K562 (cell line): ENCODE data around the gene SPATA17. TPM values are rescaled to one million over a fixed set of nuclear protein-coding genes. Genes with fewer than 3 reads are reported as not detected.
A peak's percentile ranks its signal among the peaks of the same experiment; 100 is the strongest.

ENCODE experiments used
- ATAC-seq: fragments of 200-7000 bp; cut with Tn5 transposase; 3 replicates; pipeline ENCODE4 v1.9.1; 2020; ENCODE audit warnings: moderate library complexity
- BruUV-seq: library from RNA; stranded (reverse); fragments of 400-500 nt; replicated peaks from 2 replicates; lab custom pipeline; 2021; lab: Mats Ljungman, UMichigan
- CTCF ChIA-PET: fragments of 300-600 bp; formaldehyde crosslinking; extraction: SDS; loops from one replicate; lab custom pipeline; 2021; ENCODE audit warnings: low intra/inter-chr PET ratio; lab: Yijun Ruan, JAX
- POLR2A ChIA-PET: fragments of 300-600, 350-650 bp; sonication (Branson Sonifier 250); formaldehyde crosslinking; extraction: SDS; loops from one replicate; lab custom pipeline; 2021; ENCODE audit warnings: antibody characterized with exemption, inconsistent platforms; lab: Yijun Ruan, JAX
- DNase-seq, 4 experiments: peaks; one replicate each; pipeline versions ENCODE4 v3.0.0 to v3.0.0-alpha.2; 2011 to 2018; ENCODE audit warnings: low spot score in 3 of 4, mixed read lengths in 3 of 4; ENCODE audit errors: extremely low read depth in 1 of 4
- FAIRE-seq: peaks from 2 replicates; lab custom pipeline; 2011; peaks lifted over from hg19 to GRCh38; lab: Jason Lieb, UNC
- H2AFZ ChIP-seq: 2 replicates; pipeline ENCODE4 v1.6.0; 2011; ENCODE audit warnings: low read depth, low read length, control low read depth, inconsistent platforms
- H3K27ac ChIP-seq: fragments of 200-600 bp; 3 replicates; pipeline ENCODE4 v1.8.0; 2011; ENCODE audit warnings: low read depth, mild to moderate bottlenecking, control low read depth, inconsistent platforms, low read length, moderate library complexity, mixed read lengths; ENCODE audit errors: extremely low read depth
- H3K27me3 ChIP-seq, 2 experiments: fragments of 300-600 bp in 1 of 2; 2 replicates in 1 of 2; 3 replicates in 1 of 2; pipeline versions ENCODE4 v1.6.0 to v1.8.0; 2011; ENCODE audit warnings: inconsistent platforms in 2 of 2, low read length in 2 of 2, mild to moderate bottlenecking in 1 of 2, mixed read lengths in 1 of 2, moderate library complexity in 1 of 2; ENCODE audit not compliant: control insufficient read depth in 2 of 2, insufficient read depth in 2 of 2
- H3K36me3 ChIP-seq: fragments of 300-600 bp; 3 replicates; pipeline ENCODE4 v1.8.0; 2011; ENCODE audit warnings: mild to moderate bottlenecking, low read length, inconsistent platforms; ENCODE audit not compliant: control insufficient read depth, insufficient read depth
- H3K4me1 ChIP-seq, 2 experiments: fragments of 200-600 bp in 1 of 2; replicated peaks in 1 of 2; 2 replicates in 1 of 2; 3 replicates in 1 of 2; pipeline versions ENCODE4 v1.5.1 to v1.8.0; 2011; ENCODE audit warnings: inconsistent platforms in 2 of 2, low read length in 2 of 2, mild to moderate bottlenecking in 1 of 2, mixed read lengths in 1 of 2, moderate library complexity in 1 of 2; ENCODE audit not compliant: control insufficient read depth in 2 of 2, insufficient read depth in 2 of 2
- H3K4me2 ChIP-seq: 2 replicates; pipeline ENCODE4 v1.6.1; 2011; ENCODE audit warnings: low read length, control low read depth, inconsistent platforms, mixed read lengths; ENCODE audit not compliant: insufficient read depth
- H3K4me3 ChIP-seq: fragments of 200-600 bp; sonication (generic), shearing (Covaris generic); 2 replicates; pipeline ENCODE4 v1.5.1; 2016; ENCODE audit warnings: control low read depth, inconsistent platforms
- H3K79me2 ChIP-seq: fragments of 200-600 bp; 3 replicates; pipeline ENCODE4 v1.8.0; 2011; ENCODE audit warnings: low read length, inconsistent platforms; ENCODE audit not compliant: control insufficient read depth, insufficient read depth
- H3K9ac ChIP-seq, 2 experiments: 2 replicates each; pipeline versions ENCODE4 v1.6.0 to v1.6.1; 2011; ENCODE audit warnings: low read depth in 2 of 2, low read length in 2 of 2, control low read depth in 1 of 2, inconsistent platforms in 1 of 2, mild to moderate bottlenecking in 1 of 2, mixed read lengths in 1 of 2; ENCODE audit not compliant: insufficient read depth in 1 of 2
- H3K9me1 ChIP-seq: one replicate; pipeline ENCODE4 v1.6.0; 2011; ENCODE audit warnings: inconsistent platforms, mild to moderate bottlenecking, low read length, moderate library complexity; ENCODE audit not compliant: control insufficient read depth, insufficient read depth
- H3K9me3 ChIP-seq: replicated peaks from 2 replicates; pipeline ENCODE4 v1.5.1; 2011; ENCODE audit warnings: low read depth, low read length, inconsistent platforms; ENCODE audit not compliant: control insufficient read depth, insufficient read depth
- H4K20me1 ChIP-seq: replicated peaks from 2 replicates; pipeline ENCODE4 v1.6.1; 2011; ENCODE audit warnings: low read length, inconsistent platforms, mixed read lengths; ENCODE audit not compliant: control insufficient read depth, insufficient read depth
- CEBPB ChIP-seq: fragments of 450-650 bp; IDR thresholded peaks from 2 replicates; pipeline ENCODE4 v1.6.1; 2016; ENCODE audit warnings: missing genetic modification characterization, missing compliant biosample characterization
- CEBPG ChIP-seq, 3 experiments: fragments of 200-800 bp in 1 of 3; sonication (Bioruptor generic) in 1 of 3; sonication (generic) in 1 of 3; formaldehyde crosslinking in 1 of 3; IDR thresholded peaks in 2 of 3; conservative IDR thresholded peaks in 1 of 3; 2 replicates each; pipeline versions ENCODE4 v1.6.1 to v1.8.0; 2016 to 2022; ENCODE audit warnings: missing compliant biosample characterization in 2 of 3, missing genetic modification characterization in 2 of 3, mild to moderate bottlenecking in 1 of 3, missing genetic modification reagents in 1 of 3
- NFIC ChIP-seq: fragments of 450-650 bp; IDR thresholded peaks from 2 replicates; pipeline ENCODE4 v1.6.1; 2017; ENCODE audit warnings: mild to moderate bottlenecking, inconsistent platforms
- U2AF1 ChIP-seq: fragments of 200-400 bp; formaldehyde crosslinking; optimal IDR thresholded peaks from 2 replicates; pipeline ENCODE3; 2017; ENCODE audit warnings: mild to moderate bottlenecking, low read depth, low read length, moderate library complexity
- ZFX ChIP-seq: sonication (generic); formaldehyde crosslinking; IDR thresholded peaks from 2 replicates; pipeline ENCODE4 v1.8.0; 2022; ENCODE audit warnings: mild to moderate bottlenecking, missing genetic modification reagents, moderate library complexity
- ZNF12 ChIP-seq: sonication (generic); formaldehyde crosslinking; IDR thresholded peaks from 2 replicates; pipeline ENCODE4 v1.4.0; 2020; ENCODE audit warnings: mild to moderate bottlenecking, missing genetic modification reagents
- ZNF347 ChIP-seq: fragments of 450-650 bp; formaldehyde crosslinking; IDR thresholded peaks from 2 replicates; pipeline ENCODE4 v1.4.0; 2020; ENCODE audit warnings: low read depth, mild to moderate bottlenecking, moderate library complexity
- WGBS: fragments of 100-300 bp; shearing (Covaris generic); methylation state at CpG from one replicate; pipeline ENCODE4 v1.1.6; 2016; ENCODE audit warnings: low coverage, mixed read lengths; ENCODE audit not compliant: insufficient coverage; ENCODE audit errors: missing lambda C conversion rate; 5-methylcytosine and 5-hydroxymethylcytosine counted together
- in situ Hi-C: fragments of 300-500 bp; cut with MboI; formaldehyde crosslinking; loops from 4 replicates; pipeline ENCODE4 v1.15.0; 2018; ENCODE audit warnings: inconsistent platforms, mixed read lengths
- intact Hi-C: fragments of 100-400 bp; cut with micrococcal nuclease; formaldehyde crosslinking; loops from 2 replicates; pipeline ENCODE4 v1.14.2; 2022
- polyA plus RNA-seq, 8 experiments: library from polyadenylated mRNA; depleted of rRNA in 4 of 8; stranded (reverse) in 5 of 8; unstranded in 3 of 8; fragments of >200 nt; fragmentation: Nextera tagmentation in 2 of 8; fragmentation: Illumina TruSeq in 1 of 8; extraction: Ambion mirVana in 2 of 8; extraction: Trizol in 1 of 8; gene quantifications; 2 replicates each; pipeline versions ENCODE4 v1.2.1 to v1.2.3, GENCODE V29; 2011 to 2014; ENCODE audit warnings: inconsistent platforms in 1 of 8, missing spikeins in 1 of 8
- total RNA-seq, 7 experiments: library from RNA; depleted of rRNA in 6 of 7; stranded (reverse); fragments of >200 nt in 6 of 7; fragmentation: Illumina TruSeq in 2 of 7; extraction: Trizol in 2 of 7; gene quantifications; 2 replicates each; pipeline versions ENCODE4 v1.2.1 to v1.2.3, GENCODE V29; 2011 to 2021; ENCODE audit warnings: low replicate concordance in 1 of 7

Gene SPATA17
- total and polyA plus RNA-seq, 9 of the 15 experiments (the other 6 are each of a cell fraction or from before 2014, with no cell fraction given), result 0.04 to 0.11 TPM; not detected in 7

GRCh38 chr1:217647791-217648190 lies 16.6 kb downstream of the SPATA17 start:
- Histone ChIP-seq H3K9me1 (no peaks in the 10 kb centered on the region), H3K9me3 (no peaks in the 10 kb centered on the region), H3K9ac (no peak overlapping the region), H3K79me2 (no peaks in the 10 kb centered on the region), H3K36me3 (no peaks in the 10 kb centered on the region), H3K4me2 (no peak overlapping the region), H3K27me3 (no peaks in the 10 kb centered on the region)
- ChIA-PET CTCF (no interaction called here), POLR2A (no interaction called here)
- no peak for ATAC-seq
- intact Hi-C loops, result loop anchor here (10.0 kb wide), 1 partner anchor 63 kb away; no protein-coding TSS in a partner anchor
- BruUV-seq, result no TSS peak
- under 1% methylated on average over 13 of the region's 13 CpGs for WGBS
- TF ChIP-seq ZNF347 (no peak), ZFX (CRISPR knock-in tag) (peak; percentile 24; the same call in 1 of the 2 replicates), CEBPG (CRISPR knock-in tag; IDR thresholded peaks at IDR 0.05) (no peak), CEBPG (tag; conservative IDR thresholded peaks at IDR 0.05 in 1 of 2, IDR thresholded peaks at IDR 0.05 in 1 of 2) (peak; percentile 28 to 47; a peak in 2 of 4 replicates), U2AF1 (no peak)
- TF ChIP-seq, all 486 proteins: peak for 2
- H3K27ac ChIP-seq, result no peak overlapping the region
- no peak for DNase-seq
- in situ Hi-C loops, result no loop called here
- FAIRE-seq, result no peak
- H2AFZ ChIP-seq, result no peak overlapping the region
- no peak overlapping the region for H3K4me3 ChIP-seq
- no peaks in the 10 kb centered on the region for H3K4me1 ChIP-seq
- no peaks in the 10 kb centered on the region for H4K20me1 ChIP-seq

GRCh38 chr1:217650674-217651073 lies 19.5 kb downstream of the SPATA17 start:
- no peak overlapping the region for H3K4me2 ChIP-seq
- TF ChIP-seq CEBPG (CRISPR knock-in tag; IDR thresholded peaks at IDR 0.05) (no peak), CEBPG (tag; conservative IDR thresholded peaks at IDR 0.05 in 1 of 2, IDR thresholded peaks at IDR 0.05 in 1 of 2) (peak in 1 of 2 experiments; percentile 77; a peak in 2 of 4 replicates), NFIC (no peak), ZNF12 (CRISPR knock-in tag) (no peak), CEBPB (peak; percentile 53)
- TF ChIP-seq, all 486 proteins: peak for 2
- BruUV-seq, result no TSS peak
- Histone ChIP-seq H3K9me1 (no peaks in the 10 kb centered on the region), H3K9ac (no peak overlapping the region), H3K9me3 (no peaks in the 10 kb centered on the region; the same call in 1 of the 2 replicates), H4K20me1 (no peaks in the 10 kb centered on the region), H3K36me3 (no peaks in the 10 kb centered on the region), H2AFZ (no peak overlapping the region), H3K79me2 (no peaks in the 10 kb centered on the region), H3K4me3 (no peak overlapping the region), H3K4me1 (no peaks in the 10 kb centered on the region), H3K27ac (no peak overlapping the region), H3K27me3 (no peaks in the 10 kb centered on the region)
- FAIRE-seq (no peak), DNase-seq (no peak), ATAC-seq (no peak)
- POLR2A ChIA-PET, result no interaction called here
- 2% methylated on average over 4 of the region's 4 CpGs for WGBS
- CTCF ChIA-PET, result no interaction called here
- in situ Hi-C loops, result no loop called here
- intact Hi-C loops, result no loop called here
